Keratinocyte (primary cell): Measurements from ENCODE around the gene PLCD4. TPM values are rescaled to one million over a fixed set of nuclear protein-coding genes. Genes with fewer than 3 reads are reported as not detected.

ENCODE experiments used
- DNase-seq: peaks from one replicate; pipeline ENCODE4 v3.0.0-alpha.2; 2011; ENCODE audit warnings: low read depth, missing footprints, low spot score
- FAIRE-seq: peaks from 2 replicates; lab custom pipeline; 2011; peaks lifted over from hg19 to GRCh38; lab: Jason Lieb, UNC
- H2AFZ ChIP-seq: 2 replicates; pipeline ENCODE4 v1.6.0; 2012; ENCODE audit warnings: low read length, control low read depth, inconsistent platforms; ENCODE audit not compliant: control insufficient read depth
- H3K27ac ChIP-seq: 2 replicates; pipeline ENCODE4 v1.5.1; 2011; ENCODE audit warnings: low read length; ENCODE audit not compliant: control insufficient read depth, insufficient read depth
- H3K27me3 ChIP-seq: 3 replicates; pipeline ENCODE4 v1.6.0; 2011; ENCODE audit warnings: low read length; ENCODE audit not compliant: control insufficient read depth, insufficient read depth; ENCODE audit errors: extremely low read depth
- H3K36me3 ChIP-seq, 2 experiments: 2 replicates in 1 of 2; 3 replicates in 1 of 2; pipeline ENCODE4 v1.5.1; 2011; ENCODE audit warnings: low read length in 2 of 2, mild to moderate bottlenecking in 1 of 2; ENCODE audit not compliant: control insufficient read depth in 2 of 2, insufficient read depth in 2 of 2; ENCODE audit errors: extremely low read depth in 1 of 2
- H3K4me1 ChIP-seq: 3 replicates; pipeline ENCODE4 v1.5.1; 2011; ENCODE audit warnings: low read length; ENCODE audit not compliant: control insufficient read depth, insufficient read depth; ENCODE audit errors: extremely low read depth
- H3K4me2 ChIP-seq: 3 replicates; pipeline ENCODE4 v1.6.0; 2011; ENCODE audit warnings: low read depth, low read length; ENCODE audit not compliant: control insufficient read depth, insufficient read depth; ENCODE audit errors: extremely low read depth
- H3K4me3 ChIP-seq, 3 experiments: fragments of 200-600 bp in 1 of 3; sonication (generic) in 1 of 3; 2 replicates in 2 of 3; 3 replicates in 1 of 3; pipeline ENCODE4 v1.5.1; 2011 to 2016; ENCODE audit warnings: low read length in 3 of 3, mild to moderate bottlenecking in 3 of 3, control low read depth in 2 of 3, inconsistent platforms in 1 of 3, low read depth in 1 of 3, mixed read lengths in 1 of 3, mixed run types in 1 of 3, moderate library complexity in 1 of 3; ENCODE audit not compliant: control insufficient read depth in 2 of 3, insufficient read depth in 2 of 3; ENCODE audit errors: extremely low read depth in 1 of 3
- H3K79me2 ChIP-seq: 2 replicates; pipeline ENCODE4 v1.6.0; 2012; ENCODE audit warnings: low read length; ENCODE audit not compliant: control insufficient read depth, insufficient read depth
- H3K9ac ChIP-seq: 3 replicates; pipeline ENCODE4 v1.6.0; 2011; ENCODE audit warnings: low read length; ENCODE audit not compliant: control insufficient read depth, insufficient read depth; ENCODE audit errors: extremely low read depth
- H3K9me1 ChIP-seq: 3 replicates; pipeline ENCODE4 v1.6.0; 2011; ENCODE audit warnings: low read length; ENCODE audit not compliant: control insufficient read depth, insufficient read depth; ENCODE audit errors: extremely low read depth
- H3K9me3 ChIP-seq: 2 replicates; pipeline ENCODE4 v1.5.1; 2012; ENCODE audit warnings: low read depth, low read length; ENCODE audit not compliant: control insufficient read depth
- H4K20me1 ChIP-seq: 3 replicates; pipeline ENCODE4 v1.6.0; 2011; ENCODE audit warnings: low read length; ENCODE audit not compliant: control insufficient read depth, insufficient read depth; ENCODE audit errors: extremely low read depth
- CTCF ChIP-seq, 3 experiments: IDR thresholded peaks in 1 of 3; conservative IDR thresholded peaks in 1 of 3; optimal IDR thresholded peaks in 1 of 3; 2 replicates in 2 of 3; 3 replicates in 1 of 3; pipeline versions ENCODE3 to v1.5.1; 2011; ENCODE audit warnings: low read length in 3 of 3, mild to moderate bottlenecking in 3 of 3, moderate library complexity in 2 of 3, control low read depth in 1 of 3, inconsistent platforms in 1 of 3; ENCODE audit not compliant: insufficient read depth in 2 of 3; ENCODE audit errors: extremely low read depth in 1 of 3
- EZH2 ChIP-seq: IDR thresholded peaks from one replicate; pipeline ENCODE4 v1.6.1; 2012; ENCODE audit warnings: inconsistent platforms, mild to moderate bottlenecking, low read length, moderate library complexity
- dilution Hi-C: fragments of 300-500 bp; cut with MboI; formaldehyde crosslinking; loops from one replicate; pipeline ENCODE4 v1.7.0; 2020; ENCODE audit warnings: low sequenced_read_pairs; ENCODE audit not compliant: extremely low pct_ligation_motif_present
- polyA plus RNA-seq, 5 experiments: library from polyadenylated mRNA; depleted of rRNA in 3 of 5; stranded (reverse) in 3 of 5; stranded (forward) in 1 of 5; unstranded in 1 of 5; fragments of >200 nt; gene quantifications; 1 replicate in 1 of 5; 2 replicates in 3 of 5; 3 replicates in 1 of 5; pipeline versions ENCODE4 v1.2.1 to v1.2.3, GENCODE V29; 2011 to 2012; ENCODE audit warnings: missing spikeins in 2 of 5, low read depth in 1 of 5, low replicate concordance in 1 of 5

PLCD4 gene
- polyA plus RNA-seq, 1 donor (not counting 4 experiments of a cell fraction or from before 2014, with no cell fraction given) = 15.3 TPM

GRCh38 chr2:218622606-218623365 is 15.1 kb downstream of the PLCD4 start:
- Histone ChIP-seq H3K79me2 (no peaks in the 10 kb centered on the region), H3K4me2 (no peak overlapping the region), H3K4me3 (no peak overlapping the region), H3K9me1 (no peaks in the 10 kb centered on the region), H3K36me3 (no peaks in the 10 kb centered on the region), H3K9me3 (no peaks in the 10 kb centered on the region), H4K20me1 (no peaks in the 10 kb centered on the region), H3K9ac (no peak overlapping the region), H3K27ac (no peak overlapping the region), H2AFZ (no peak overlapping the region), H3K4me1 (peaks cover 6% of the 10 kb centered on the region), H3K27me3 (no peaks in the 10 kb centered on the region)
- FAIRE-seq (no peak), DNase-seq (no peak)
- dilution Hi-C loops = no loop called here
- TF ChIP-seq CTCF (optimal IDR thresholded peaks at IDR 0.05 in 1 of 3, IDR thresholded peaks at IDR 0.05 in 1 of 3, conservative IDR thresholded peaks at IDR 0.05 in 1 of 3; ENCODE audit: extremely low read depth in 1 of 3, insufficient read depth in 2 of 3, low read length in 3 of 3) (no peak), EZH2 (no peak)

GRCh38 chr2:218623366-218623705 is 15.6 kb downstream of the PLCD4 start:
- FAIRE-seq (no peak), DNase-seq (no peak)
- no peaks in the 10 kb centered on the region for H3K9me1 ChIP-seq
- no peaks in the 10 kb centered on the region for H3K27me3 ChIP-seq
- H3K9ac ChIP-seq = no peak overlapping the region
- no peak overlapping the region for H3K4me2 ChIP-seq
- dilution Hi-C loops = no loop called here
- no peak overlapping the region for H2AFZ ChIP-seq
- no peaks in the 10 kb centered on the region for H3K79me2 ChIP-seq
- H3K4me3 ChIP-seq = no peak overlapping the region
- no peaks in the 10 kb centered on the region for H4K20me1 ChIP-seq
- no peaks in the 10 kb centered on the region for H3K36me3 ChIP-seq
- TF ChIP-seq EZH2 = no peak
- no peak for TF ChIP-seq CTCF (optimal IDR thresholded peaks at IDR 0.05 in 1 of 3, IDR thresholded peaks at IDR 0.05 in 1 of 3, conservative IDR thresholded peaks at IDR 0.05 in 1 of 3; ENCODE audit: extremely low read depth in 1 of 3, insufficient read depth in 2 of 3, low read length in 3 of 3)
- peaks cover 6% of the 10 kb centered on the region for H3K4me1 ChIP-seq
- H3K9me3 ChIP-seq = no peaks in the 10 kb centered on the region
- no peak overlapping the region for H3K27ac ChIP-seq
